GM08714 (cell line): ENCODE data around the gene CACNA1D.

ENCODE experiments used
- H3K4me3 ChIP-seq: fragments of 200-500 bp; sonication (Bioruptor generic); 2 replicates; pipeline ENCODE4 v1.5.1; 2014; ENCODE audit warnings: mild to moderate bottlenecking, low read length, inconsistent platforms
- ZNF274 ChIP-seq: IDR thresholded peaks from 2 replicates; pipeline ENCODE4 v1.6.1; 2012; ENCODE audit warnings: mild to moderate bottlenecking, low read depth, low read length

CACNA1D gene

GRCh38 chr3:53708001-53708621 lies 213.7 kb downstream of the CACNA1D start:
- no peak for TF ChIP-seq ZNF274

GRCh38 chr3:53709256-53709655 lies 214.8 kb downstream of the CACNA1D start:
- TF ChIP-seq ZNF274, result no peak
- H3K4me3 ChIP-seq, result no peak overlapping the region

More at GRCh38 chr3:53708001-53708621, 213.7 kb downstream of the CACNA1D start:
- no peak overlapping the region for H3K4me3 ChIP-seq

- no peak for TF ChIP-seq ZNF274
Observed at GRCh38 chr3:53709860-53710674, 215.7 kb downstream of the CACNA1D start.

GRCh38 chr3:53711387-53711786 lies 217.0 kb downstream of the CACNA1D start:
- no peak for TF ChIP-seq ZNF274
- H3K4me3 ChIP-seq, result no peak overlapping the region

More at GRCh38 chr3:53709860-53710674, 215.7 kb downstream of the CACNA1D start:
- no peak overlapping the region for H3K4me3 ChIP-seq

- TF ChIP-seq ZNF274, result no peak
- no peak overlapping the region for H3K4me3 ChIP-seq
Observed at GRCh38 chr3:53712817-53713388, 218.5 kb downstream of the CACNA1D start.

- no peak overlapping the region for H3K4me3 ChIP-seq
- TF ChIP-seq ZNF274, result no peak
Observed at GRCh38 chr3:53713626-53714025, 219.2 kb downstream of the CACNA1D start.

GRCh38 chr3:53715815-53716483 lies 221.5 kb downstream of the CACNA1D start:
- no peak for TF ChIP-seq ZNF274
- H3K4me3 ChIP-seq, result no peak overlapping the region

- no peak for TF ChIP-seq ZNF274
- H3K4me3 ChIP-seq, result no peak overlapping the region
Observed at GRCh38 chr3:53716998-53717397, 222.6 kb downstream of the CACNA1D start.

GRCh38 chr3:53718462-53718861 lies 224.1 kb downstream of the CACNA1D start:
- no peak overlapping the region for H3K4me3 ChIP-seq
- TF ChIP-seq ZNF274, result no peak

GRCh38 chr3:53719796-53720195 lies 225.4 kb downstream of the CACNA1D start:
- no peak for TF ChIP-seq ZNF274
- no peak overlapping the region for H3K4me3 ChIP-seq

- H3K4me3 ChIP-seq, result no peak overlapping the region
- no peak for TF ChIP-seq ZNF274
Observed at GRCh38 chr3:53721187-53722119, 227.0 kb downstream of the CACNA1D start.

- TF ChIP-seq ZNF274, result no peak
- H3K4me3 ChIP-seq, result no peak overlapping the region
Observed at GRCh38 chr3:53724566-53724965, 230.2 kb downstream of the CACNA1D start.

- H3K4me3 ChIP-seq, result no peak overlapping the region
- TF ChIP-seq ZNF274, result no peak
Observed at GRCh38 chr3:53725387-53725995, 231.1 kb downstream of the CACNA1D start.
